HepG2 (cell line): ENCODE results near the gene RPL37A. TPM values are rescaled to one million over a fixed set of nuclear protein-coding genes. Genes with fewer than 3 reads are reported as not detected.
A peak's percentile ranks its signal among the peaks of the same experiment; 100 is the strongest.

Source experiments
- FOXA1 ChIP-seq, 2 experiments: fragments of 450-650 bp in 1 of 2; sonication (generic) in 1 of 2; formaldehyde crosslinking in 1 of 2; IDR thresholded peaks; 2 replicates each; pipeline versions ENCODE4 v1.4.0 to v1.6.1; 2016 to 2020; ENCODE audit warnings: missing genetic modification reagents in 1 of 2
- HDAC2 ChIP-seq: sonication (generic); formaldehyde crosslinking; IDR thresholded peaks from 2 replicates; pipeline ENCODE4 v1.4.0; 2020; ENCODE audit warnings: missing genetic modification reagents
- HNRNPLL ChIP-seq: fragments of 200-400 bp; formaldehyde crosslinking; IDR thresholded peaks from 2 replicates; pipeline ENCODE4 v1.6.1; 2017; ENCODE audit warnings: mild to moderate bottlenecking, low read depth, low read length; ENCODE audit not compliant: poor library complexity, severe bottlenecking
- NFATC3 ChIP-seq: sonication (generic); formaldehyde crosslinking; IDR thresholded peaks from 2 replicates; pipeline ENCODE4 v1.5.1; 2020; ENCODE audit warnings: mild to moderate bottlenecking, missing genetic modification reagents
- RFX1 ChIP-seq: fragments of 450-650 bp; IDR thresholded peaks from 2 replicates; pipeline ENCODE4 v1.6.1; 2017
- TBX3 ChIP-seq: fragments of 450-650 bp; IDR thresholded peaks from 2 replicates; pipeline ENCODE4 v1.6.1; 2017; ENCODE audit warnings: antibody characterized with exemption, mild to moderate bottlenecking, inconsistent platforms, borderline replicate concordance
- TCF12 ChIP-seq, 2 experiments: fragments of 450-650 bp in 1 of 2; sonication (generic) in 1 of 2; formaldehyde crosslinking in 1 of 2; IDR thresholded peaks; 2 replicates each; pipeline versions ENCODE4 v1.6.1 to v1.8.0; 2017 to 2022; ENCODE audit warnings: antibody characterized with exemption in 1 of 2, mild to moderate bottlenecking in 1 of 2, missing genetic modification reagents in 1 of 2, moderate library complexity in 1 of 2
- XRCC5 ChIP-seq: fragments of 200-400 bp; formaldehyde crosslinking; optimal IDR thresholded peaks from 2 replicates; pipeline ENCODE3; 2017; ENCODE audit warnings: mild to moderate bottlenecking, low read length
- ZFP82 ChIP-seq: sonication (generic); formaldehyde crosslinking; IDR thresholded peaks from 2 replicates; pipeline ENCODE4 v1.5.1; 2020; ENCODE audit warnings: mild to moderate bottlenecking, missing genetic modification reagents, borderline replicate concordance
- ZNF674 ChIP-seq: sonication (generic); formaldehyde crosslinking; IDR thresholded peaks from 2 replicates; pipeline ENCODE4 v1.5.0; 2020; ENCODE audit warnings: low read depth, mild to moderate bottlenecking, missing genetic modification reagents
- ZNF75D ChIP-seq: sonication (generic); formaldehyde crosslinking; IDR thresholded peaks from 2 replicates; pipeline ENCODE4 v1.8.1; 2023; ENCODE audit warnings: missing genetic modification reagents, mild to moderate bottlenecking, borderline replicate concordance
- ZNF772 ChIP-seq: sonication (generic); formaldehyde crosslinking; IDR thresholded peaks from 2 replicates; pipeline ENCODE4 v1.5.0; 2020; ENCODE audit warnings: mild to moderate bottlenecking, missing genetic modification reagents
- ZNF781 ChIP-seq: sonication (generic); formaldehyde crosslinking; IDR thresholded peaks from 2 replicates; pipeline ENCODE4 v1.5.1; 2020; ENCODE audit warnings: borderline replicate concordance, mild to moderate bottlenecking, missing genetic modification reagents; ENCODE audit errors: not compliant biosample characterization
- polyA plus RNA-seq, 8 experiments: library from polyadenylated mRNA; depleted of rRNA in 3 of 8; stranded (reverse) in 7 of 8; unstranded in 1 of 8; fragments of >200 nt; fragmentation: Illumina TruSeq in 4 of 8; extraction: Trizol in 4 of 8; gene quantifications; 2 replicates each; pipeline versions ENCODE4 v1.2.1 to v1.2.3, GENCODE V29; 2011 to 2016; ENCODE audit warnings: low read depth in 4 of 8, missing spikeins in 1 of 8, mixed read lengths in 1 of 8; ENCODE audit not compliant: insufficient read depth in 1 of 8
- total RNA-seq, 5 experiments: library from RNA; depleted of rRNA; stranded (reverse); fragments of >200 nt; fragmentation: Illumina TruSeq; extraction: Trizol; gene quantifications; 2 replicates each; pipeline ENCODE4 v1.2.3, GENCODE V29; 2016; ENCODE audit warnings: low read depth in 1 of 5
- TF ChIP-seq, protein P1 (sequence below): sonication (generic); formaldehyde crosslinking; IDR thresholded peaks from 2 replicates; pipeline ENCODE4 v1.8.0; 2022; ENCODE audit warnings: missing genetic modification reagents, mild to moderate bottlenecking, moderate library complexity, borderline replicate concordance
- TF ChIP-seq, protein P2 (sequence below): IDR thresholded peaks from 2 replicates; pipeline ENCODE4 v1.6.1; 2016; ENCODE audit warnings: missing biosample characterization, missing genetic modification reagents, low read depth
- TF ChIP-seq, protein P3 (sequence below), 2 experiments: IDR thresholded peaks; 2 replicates each; pipeline ENCODE4 v1.6.1; 2011 to 2012; ENCODE audit warnings: low read length in 2 of 2, borderline replicate concordance in 1 of 2, low read depth in 1 of 2, mild to moderate bottlenecking in 1 of 2, moderate library complexity in 1 of 2
- TF ChIP-seq, protein P4 (sequence below): sonication (generic); formaldehyde crosslinking; IDR thresholded peaks from 2 replicates; pipeline ENCODE4 v1.5.0; 2020; ENCODE audit warnings: missing genetic modification reagents, mild to moderate bottlenecking, borderline replicate concordance
- TF ChIP-seq, protein P5 (sequence below): IDR thresholded peaks from 2 replicates; pipeline ENCODE4 v1.6.1; 2016

RPL37A gene
- total and polyA plus RNA-seq, 2 of the 13 experiments (the other 11 are each of a cell fraction or from before 2014, with no cell fraction given), result 6,902 to 7,910 TPM

DNA sequence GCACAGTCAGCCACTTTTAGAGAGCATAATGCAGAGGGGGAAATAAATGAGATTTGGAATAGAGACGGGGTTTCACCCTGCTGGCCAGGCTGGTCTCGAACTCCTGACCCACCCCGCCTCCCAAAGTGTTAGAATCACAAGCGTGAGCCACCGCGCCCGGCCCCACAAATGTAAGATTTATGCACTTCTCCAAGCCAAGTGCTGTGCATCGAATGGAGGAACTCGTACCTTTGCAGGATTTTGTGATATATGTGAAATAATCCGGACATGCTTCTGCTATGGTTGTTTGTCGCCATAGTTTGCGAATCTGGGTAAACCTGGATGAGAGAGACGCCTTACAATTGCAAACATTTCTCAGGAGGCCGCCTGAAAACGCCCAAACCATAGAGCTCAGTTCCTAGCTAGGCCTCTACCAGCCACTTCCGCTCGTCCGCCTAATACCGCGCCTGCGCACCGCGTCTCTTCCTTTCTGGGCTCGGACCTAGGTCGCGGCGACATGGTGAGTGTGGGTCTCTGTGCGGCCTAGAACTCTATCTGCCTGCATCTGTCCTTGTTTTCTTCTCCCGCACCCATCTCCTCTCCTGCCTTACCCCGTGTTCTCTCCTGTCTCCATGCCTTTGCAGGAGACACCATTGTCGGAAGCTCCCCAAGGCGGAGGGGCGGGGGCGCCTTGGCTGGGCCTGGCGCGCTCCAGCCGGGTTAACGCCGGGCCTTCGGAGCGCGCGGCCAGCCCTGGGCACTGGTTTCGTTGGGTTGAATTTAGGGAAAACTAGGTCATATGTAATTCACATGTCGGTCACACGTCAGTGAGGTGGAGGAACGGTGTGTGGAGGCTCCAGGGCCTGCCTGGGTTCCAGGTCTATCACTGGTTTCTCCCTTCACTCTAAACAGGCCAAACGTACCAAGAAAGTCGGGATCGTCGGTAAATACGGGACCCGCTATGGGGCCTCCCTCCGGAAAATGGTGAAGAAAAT lies at the start of gene RPL37A (continued):
- TF ChIP-seq, protein P1, sequence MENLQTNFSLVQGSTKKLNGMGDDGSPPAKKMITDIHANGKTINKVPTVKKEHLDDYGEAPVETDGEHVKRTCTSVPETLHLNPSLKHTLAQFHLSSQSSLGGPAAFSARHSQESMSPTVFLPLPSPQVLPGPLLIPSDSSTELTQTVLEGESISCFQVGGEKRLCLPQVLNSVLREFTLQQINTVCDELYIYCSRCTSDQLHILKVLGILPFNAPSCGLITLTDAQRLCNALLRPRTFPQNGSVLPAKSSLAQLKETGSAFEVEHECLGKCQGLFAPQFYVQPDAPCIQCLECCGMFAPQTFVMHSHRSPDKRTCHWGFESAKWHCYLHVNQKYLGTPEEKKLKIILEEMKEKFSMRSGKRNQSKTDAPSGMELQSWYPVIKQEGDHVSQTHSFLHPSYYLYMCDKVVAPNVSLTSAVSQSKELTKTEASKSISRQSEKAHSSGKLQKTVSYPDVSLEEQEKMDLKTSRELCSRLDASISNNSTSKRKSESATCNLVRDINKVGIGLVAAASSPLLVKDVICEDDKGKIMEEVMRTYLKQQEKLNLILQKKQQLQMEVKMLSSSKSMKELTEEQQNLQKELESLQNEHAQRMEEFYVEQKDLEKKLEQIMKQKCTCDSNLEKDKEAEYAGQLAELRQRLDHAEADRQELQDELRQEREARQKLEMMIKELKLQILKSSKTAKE, result no peak
- TF ChIP-seq NFATC3 (CRISPR knock-in tag), result peak; percentile 67; the same call in 1 of the 2 replicates
- peak; percentile 91; the same call in 1 of the 2 replicates for TF ChIP-seq ZNF674
- no peak for TF ChIP-seq FOXA1 (IDR thresholded peaks at IDR 0.05)
- TF ChIP-seq FOXA1 (CRISPR knock-in tag; IDR thresholded peaks at IDR 0.05), result no peak; the same call in 1 of the 2 replicates
- TF ChIP-seq ZNF772 (CRISPR knock-in tag), result peak; percentile 97
- TF ChIP-seq, protein P2, sequence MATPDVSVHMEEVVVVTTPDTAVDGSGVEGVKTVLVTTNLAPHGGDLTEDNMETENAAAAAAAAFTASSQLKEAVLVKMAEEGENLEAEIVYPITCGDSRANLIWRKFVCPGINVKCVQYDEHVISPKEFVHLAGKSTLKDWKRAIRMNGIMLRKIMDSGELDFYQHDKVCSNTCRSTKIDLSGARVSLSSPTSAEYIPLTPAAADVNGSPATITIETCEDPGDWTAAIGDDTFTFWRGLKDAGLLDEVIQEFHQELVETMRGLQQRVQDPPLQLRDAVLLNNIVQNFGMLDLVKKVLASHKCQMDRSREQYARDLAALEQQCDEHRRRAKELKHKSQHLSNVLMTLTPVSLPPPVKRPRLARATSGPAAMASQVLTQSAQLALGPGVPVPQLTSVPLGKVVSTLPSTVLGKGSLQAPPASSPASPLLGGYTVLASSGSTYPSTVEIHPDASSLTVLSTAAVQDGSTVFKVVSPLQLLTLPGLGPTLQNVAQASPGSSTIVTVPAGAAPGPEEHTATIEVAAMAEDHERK (CRISPR knock-in tag), result no peak; the same call in 1 of the 2 replicates
- TF ChIP-seq RFX1, result 0 out of 2 replicates have a peak, but pooled peaks have one; percentile 5
- TF ChIP-seq ZNF781, result peak; percentile 99
- no peak for TF ChIP-seq TCF12 (IDR thresholded peaks at IDR 0.05)
- peak; percentile 0; the same call in 1 of the 2 replicates for TF ChIP-seq TCF12 (CRISPR knock-in tag; IDR thresholded peaks at IDR 0.05)
- TF ChIP-seq XRCC5, result peak; percentile 61
- TF ChIP-seq HDAC2 (CRISPR knock-in tag), result peak; percentile 79
- TF ChIP-seq TBX3, result no peak
- TF ChIP-seq, protein P3, sequence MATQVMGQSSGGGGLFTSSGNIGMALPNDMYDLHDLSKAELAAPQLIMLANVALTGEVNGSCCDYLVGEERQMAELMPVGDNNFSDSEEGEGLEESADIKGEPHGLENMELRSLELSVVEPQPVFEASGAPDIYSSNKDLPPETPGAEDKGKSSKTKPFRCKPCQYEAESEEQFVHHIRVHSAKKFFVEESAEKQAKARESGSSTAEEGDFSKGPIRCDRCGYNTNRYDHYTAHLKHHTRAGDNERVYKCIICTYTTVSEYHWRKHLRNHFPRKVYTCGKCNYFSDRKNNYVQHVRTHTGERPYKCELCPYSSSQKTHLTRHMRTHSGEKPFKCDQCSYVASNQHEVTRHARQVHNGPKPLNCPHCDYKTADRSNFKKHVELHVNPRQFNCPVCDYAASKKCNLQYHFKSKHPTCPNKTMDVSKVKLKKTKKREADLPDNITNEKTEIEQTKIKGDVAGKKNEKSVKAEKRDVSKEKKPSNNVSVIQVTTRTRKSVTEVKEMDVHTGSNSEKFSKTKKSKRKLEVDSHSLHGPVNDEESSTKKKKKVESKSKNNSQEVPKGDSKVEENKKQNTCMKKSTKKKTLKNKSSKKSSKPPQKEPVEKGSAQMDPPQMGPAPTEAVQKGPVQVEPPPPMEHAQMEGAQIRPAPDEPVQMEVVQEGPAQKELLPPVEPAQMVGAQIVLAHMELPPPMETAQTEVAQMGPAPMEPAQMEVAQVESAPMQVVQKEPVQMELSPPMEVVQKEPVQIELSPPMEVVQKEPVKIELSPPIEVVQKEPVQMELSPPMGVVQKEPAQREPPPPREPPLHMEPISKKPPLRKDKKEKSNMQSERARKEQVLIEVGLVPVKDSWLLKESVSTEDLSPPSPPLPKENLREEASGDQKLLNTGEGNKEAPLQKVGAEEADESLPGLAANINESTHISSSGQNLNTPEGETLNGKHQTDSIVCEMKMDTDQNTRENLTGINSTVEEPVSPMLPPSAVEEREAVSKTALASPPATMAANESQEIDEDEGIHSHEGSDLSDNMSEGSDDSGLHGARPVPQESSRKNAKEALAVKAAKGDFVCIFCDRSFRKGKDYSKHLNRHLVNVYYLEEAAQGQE (IDR thresholded peaks at IDR 0.05; ENCODE audit: borderline replicate concordance in 1 of 2, low read depth in 1 of 2, low read length in 2 of 2), result peak in 1 of 2 experiments; percentile 87; a peak in 2 of 4 replicates
- TF ChIP-seq, protein P4, sequence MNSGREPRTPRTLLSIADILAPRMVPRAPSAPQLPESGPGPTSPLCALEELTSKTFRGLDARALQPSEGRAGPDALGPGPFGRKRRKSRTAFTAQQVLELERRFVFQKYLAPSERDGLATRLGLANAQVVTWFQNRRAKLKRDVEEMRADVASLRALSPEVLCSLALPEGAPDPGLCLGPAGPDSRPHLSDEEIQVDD (CRISPR knock-in tag), result no peak
- TF ChIP-seq HNRNPLL, result peak; percentile 32
- peak; percentile 78; the same call in 1 of the 2 replicates for TF ChIP-seq ZFP82 (CRISPR knock-in tag)
- peak; percentile 60; the same call in 1 of the 2 replicates for TF ChIP-seq ZNF75D (CRISPR knock-in tag)
- TF ChIP-seq, protein P5, sequence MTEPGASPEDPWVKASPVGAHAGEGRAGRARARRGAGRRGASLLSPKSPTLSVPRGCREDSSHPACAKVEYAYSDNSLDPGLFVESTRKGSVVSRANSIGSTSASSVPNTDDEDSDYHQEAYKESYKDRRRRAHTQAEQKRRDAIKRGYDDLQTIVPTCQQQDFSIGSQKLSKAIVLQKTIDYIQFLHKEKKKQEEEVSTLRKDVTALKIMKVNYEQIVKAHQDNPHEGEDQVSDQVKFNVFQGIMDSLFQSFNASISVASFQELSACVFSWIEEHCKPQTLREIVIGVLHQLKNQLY (CRISPR knock-in tag), result peak; percentile 50; the same call in 1 of the 2 replicates
